ENCODE measurements around the gene OLFM1.

The OLFM1 gene

DNA sequence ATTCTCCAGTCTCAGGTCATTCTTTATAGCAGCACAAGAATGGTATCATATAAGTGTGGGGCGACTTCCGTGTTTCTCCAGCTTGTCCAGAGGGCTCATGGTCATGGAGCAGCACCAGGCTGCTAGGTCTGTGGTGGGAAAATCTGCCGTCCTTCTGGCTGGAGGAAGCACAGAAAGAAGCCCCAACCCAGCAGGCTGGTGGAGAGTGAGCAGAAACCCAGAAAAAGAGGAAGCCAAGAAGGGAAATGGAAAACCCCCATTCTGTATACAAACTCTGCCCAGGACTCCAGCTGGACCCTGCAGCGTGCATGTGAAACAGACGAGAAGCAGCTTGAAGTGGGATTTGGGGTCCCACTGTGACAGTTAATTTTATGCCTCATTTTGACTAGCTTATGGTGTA, 34.3 kb upstream of the OLFM1 start:
- H3K79me1 ChIP-seq (replicated peaks; ENCODE audit: low read length, poor library complexity, severe bottlenecking): no peaks in the 10 kb centered on the region
- H3K18ac ChIP-seq (ENCODE audit: low read depth in 1 of 2, low read length in 2 of 2): no peak overlapping the region
- H2BK15ac ChIP-seq (ENCODE audit: low read depth, poor library complexity, severe bottlenecking): no peak overlapping the region
- H3K9ac ChIP-seq (ENCODE audit: low read length): no peak overlapping the region
- no peak overlapping the region for H3K4ac ChIP-seq (ENCODE audit: low read depth in 1 of 2, low read length in 2 of 2)
- WGBS: 83% methylated on average over 5 of the region's 5 CpGs
- no peak overlapping the region for H3K27ac ChIP-seq (ENCODE audit: low read length, poor library complexity, severe bottlenecking)
- H3K23ac ChIP-seq (ENCODE audit: low read length in 2 of 2): no peak overlapping the region
- no peak for DNase-seq
- peaks cover 0 to 9% of the 10 kb centered on the region in 2 experiments for H3K27me3 ChIP-seq (ENCODE audit: control insufficient read depth in 1 of 2, insufficient read depth in 1 of 2, low read length in 2 of 2)
- no peak overlapping the region for H3K4me3 ChIP-seq (ENCODE audit: insufficient read depth in 1 of 2, low read depth in 1 of 2, low read length in 2 of 2)
- H2BK120ac ChIP-seq (ENCODE audit: low read depth, low read length): no peak overlapping the region
- H2BK5ac ChIP-seq (ENCODE audit: low read depth, low read length, poor library complexity, severe bottlenecking): no peak overlapping the region
- H3K4me2 ChIP-seq (ENCODE audit: low read length, poor library complexity, severe bottlenecking): no peak overlapping the region
- no peaks in the 10 kb centered on the region for H3K4me1 ChIP-seq (ENCODE audit: control insufficient read depth, insufficient read depth, low read depth, low read length)
- H2AK5ac ChIP-seq (ENCODE audit: low read length, severe bottlenecking): no peak overlapping the region
- no peak overlapping the region for H2AFZ ChIP-seq (ENCODE audit: low read depth, low read length)
- peaks cover 3% of the 10 kb centered on the region for H3K9me3 ChIP-seq (ENCODE audit: control insufficient read depth, low read length)
- H3K36me3 ChIP-seq (ENCODE audit: control insufficient read depth in 1 of 2, insufficient read depth in 2 of 2, low read depth in 1 of 2, low read length in 2 of 2): no peaks in the 10 kb centered on the region
- no peak overlapping the region for H4K91ac ChIP-seq (ENCODE audit: low read length)
- no peak overlapping the region for H2BK12ac ChIP-seq (ENCODE audit: low read length in 2 of 2)
- H4K8ac ChIP-seq (ENCODE audit: low read length): no peak overlapping the region
- no peak overlapping the region for H3K14ac ChIP-seq (ENCODE audit: low read length in 2 of 2)

- Histone ChIP-seq H3K9ac (ENCODE audit: low read length) (no peak overlapping the region), H3K36me3 (ENCODE audit: control insufficient read depth in 1 of 2, insufficient read depth in 2 of 2, low read depth in 1 of 2, low read length in 2 of 2) (no peaks in the 10 kb centered on the region), H2AFZ (ENCODE audit: low read depth, low read length) (no peak overlapping the region), H3K79me1 (replicated peaks; ENCODE audit: low read length, poor library complexity, severe bottlenecking) (no peaks in the 10 kb centered on the region), H3K27me3 (ENCODE audit: control insufficient read depth in 1 of 2, insufficient read depth in 1 of 2, low read length in 2 of 2) (peaks cover 0 to 9% of the 10 kb centered on the region in 2 experiments), H3K18ac (ENCODE audit: low read depth in 1 of 2, low read length in 2 of 2) (no peak overlapping the region), H4K91ac (ENCODE audit: low read length) (no peak overlapping the region), H2BK12ac (ENCODE audit: low read length in 2 of 2) (no peak overlapping the region), H2BK5ac (ENCODE audit: low read depth, low read length, poor library complexity, severe bottlenecking) (no peak overlapping the region), H2BK15ac (ENCODE audit: low read depth, poor library complexity, severe bottlenecking) (no peak overlapping the region), H3K4me3 (ENCODE audit: insufficient read depth in 1 of 2, low read depth in 1 of 2, low read length in 2 of 2) (no peak overlapping the region), H2AK5ac (ENCODE audit: low read length, severe bottlenecking) (no peak overlapping the region), H3K27ac (ENCODE audit: low read length, poor library complexity, severe bottlenecking) (no peak overlapping the region), H3K14ac (ENCODE audit: low read length in 2 of 2) (no peak overlapping the region), H3K23ac (ENCODE audit: low read length in 2 of 2) (no peak overlapping the region), H4K8ac (ENCODE audit: low read length) (no peak overlapping the region), H3K4me1 (ENCODE audit: control insufficient read depth, insufficient read depth, low read depth, low read length) (no peaks in the 10 kb centered on the region), H3K9me3 (ENCODE audit: control insufficient read depth, low read length) (peaks cover 3% of the 10 kb centered on the region), H3K4me2 (ENCODE audit: low read length, poor library complexity, severe bottlenecking) (no peak overlapping the region), H2BK120ac (ENCODE audit: low read depth, low read length) (no peak overlapping the region), H3K4ac (ENCODE audit: low read depth in 1 of 2, low read length in 2 of 2) (no peak overlapping the region)
- DNase-seq: no peak
- 84% methylated on average over 3 of the region's 3 CpGs for WGBS
These were observed 32.3 kb upstream of the OLFM1 start for GRCh38 chr9:135055181-135055580.

GRCh38 chr9:135056541-135056940, 30.9 kb upstream of the OLFM1 start:
- Histone ChIP-seq H3K27me3 (ENCODE audit: control insufficient read depth in 1 of 2, insufficient read depth in 1 of 2, low read length in 2 of 2) (peaks cover 0 to 19% of the 10 kb centered on the region in 2 experiments), H2BK15ac (ENCODE audit: low read depth, poor library complexity, severe bottlenecking) (no peak overlapping the region), H2BK5ac (ENCODE audit: low read depth, low read length, poor library complexity, severe bottlenecking) (no peak overlapping the region), H3K4ac (ENCODE audit: low read depth in 1 of 2, low read length in 2 of 2) (no peak overlapping the region), H2AFZ (ENCODE audit: low read depth, low read length) (no peak overlapping the region), H2BK120ac (ENCODE audit: low read depth, low read length) (no peak overlapping the region), H3K23ac (ENCODE audit: low read length in 2 of 2) (no peak overlapping the region), H3K14ac (ENCODE audit: low read length in 2 of 2) (no peak overlapping the region), H4K8ac (ENCODE audit: low read length) (no peak overlapping the region), H3K9me3 (ENCODE audit: control insufficient read depth, low read length) (peaks cover 3% of the 10 kb centered on the region), H3K9ac (ENCODE audit: low read length) (no peak overlapping the region), H3K4me3 (ENCODE audit: insufficient read depth in 1 of 2, low read depth in 1 of 2, low read length in 2 of 2) (no peak overlapping the region), H3K79me1 (replicated peaks; ENCODE audit: low read length, poor library complexity, severe bottlenecking) (no peaks in the 10 kb centered on the region), H3K36me3 (ENCODE audit: control insufficient read depth in 1 of 2, insufficient read depth in 2 of 2, low read depth in 1 of 2, low read length in 2 of 2) (no peaks in the 10 kb centered on the region), H3K4me2 (ENCODE audit: low read length, poor library complexity, severe bottlenecking) (no peak overlapping the region), H3K27ac (ENCODE audit: low read length, poor library complexity, severe bottlenecking) (no peak overlapping the region), H2BK12ac (ENCODE audit: low read length in 2 of 2) (no peak overlapping the region), H3K4me1 (ENCODE audit: control insufficient read depth, insufficient read depth, low read depth, low read length) (no peaks in the 10 kb centered on the region), H4K91ac (ENCODE audit: low read length) (no peak overlapping the region), H3K18ac (ENCODE audit: low read depth in 1 of 2, low read length in 2 of 2) (no peak overlapping the region), H2AK5ac (ENCODE audit: low read length, severe bottlenecking) (no peak overlapping the region)
- DNase-seq: no peak
- WGBS: no CpG with 5 or more reads among the region's 3 CpGs

DNA sequence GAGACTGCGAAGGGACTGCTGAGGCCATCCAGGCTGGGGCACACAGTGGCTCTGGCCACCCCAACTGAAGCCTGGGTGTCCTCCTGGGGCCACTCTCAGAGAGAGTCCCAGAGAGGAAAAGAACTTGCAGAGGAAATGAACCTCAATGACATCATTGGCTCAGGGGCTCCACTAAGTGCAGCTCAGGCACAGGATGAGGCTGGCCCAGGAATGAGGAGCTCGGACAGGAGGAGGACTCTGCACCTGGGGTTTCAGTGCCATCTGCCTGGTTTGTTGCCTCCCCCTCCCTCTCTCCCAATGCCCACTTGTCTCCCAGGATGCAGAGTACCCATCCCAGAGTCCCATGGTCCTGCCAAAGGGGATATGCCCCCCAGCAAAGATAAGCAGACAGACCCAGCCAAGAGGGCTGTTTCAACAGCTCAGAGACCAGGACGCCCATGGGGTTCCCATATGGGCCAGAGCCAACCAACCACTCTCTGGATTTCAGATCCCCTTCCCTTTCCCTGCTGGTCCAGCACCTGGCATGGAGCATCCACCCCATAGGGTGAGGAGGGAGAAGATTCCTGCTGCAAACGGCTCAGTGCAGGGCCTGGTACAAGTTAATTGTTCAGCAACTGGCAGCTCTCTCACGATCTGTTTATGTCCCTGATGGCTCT, 26.9 kb upstream of the OLFM1 start:
- no peaks in the 10 kb centered on the region for H3K36me3 ChIP-seq (ENCODE audit: control insufficient read depth in 1 of 2, insufficient read depth in 2 of 2, low read depth in 1 of 2, low read length in 2 of 2)
- no peak overlapping the region for H2BK120ac ChIP-seq (ENCODE audit: low read depth, low read length)
- no peaks in the 10 kb centered on the region for H3K9me3 ChIP-seq (ENCODE audit: control insufficient read depth, low read length)
- no peak overlapping the region for H3K27ac ChIP-seq (ENCODE audit: low read length, poor library complexity, severe bottlenecking)
- WGBS: 63% methylated on average over 4 of the region's 5 CpGs
- H2BK5ac ChIP-seq (ENCODE audit: low read depth, low read length, poor library complexity, severe bottlenecking): no peak overlapping the region
- no peak overlapping the region for H3K9ac ChIP-seq (ENCODE audit: low read length)
- no peak for DNase-seq
- H3K4me3 ChIP-seq (ENCODE audit: insufficient read depth in 1 of 2, low read depth in 1 of 2, low read length in 2 of 2): no peak overlapping the region
- H3K4me2 ChIP-seq (ENCODE audit: low read length, poor library complexity, severe bottlenecking): no peak overlapping the region
- no peak overlapping the region for H4K91ac ChIP-seq (ENCODE audit: low read length)
- H3K79me1 ChIP-seq (replicated peaks; ENCODE audit: low read length, poor library complexity, severe bottlenecking): no peaks in the 10 kb centered on the region
- H3K14ac ChIP-seq (ENCODE audit: low read length in 2 of 2): no peak overlapping the region
- no peaks in the 10 kb centered on the region for H3K4me1 ChIP-seq (ENCODE audit: control insufficient read depth, insufficient read depth, low read depth, low read length)
- no peak overlapping the region for H2AK5ac ChIP-seq (ENCODE audit: low read length, severe bottlenecking)
- H3K4ac ChIP-seq (ENCODE audit: low read depth in 1 of 2, low read length in 2 of 2): no peak overlapping the region
- H2AFZ ChIP-seq (ENCODE audit: low read depth, low read length): no peak overlapping the region
- no peak overlapping the region for H2BK12ac ChIP-seq (ENCODE audit: low read length in 2 of 2)
- no peak overlapping the region for H4K8ac ChIP-seq (ENCODE audit: low read length)
- no peak overlapping the region for H2BK15ac ChIP-seq (ENCODE audit: low read depth, poor library complexity, severe bottlenecking)
- H3K18ac ChIP-seq (ENCODE audit: low read depth in 1 of 2, low read length in 2 of 2): no peak overlapping the region
- H3K23ac ChIP-seq (ENCODE audit: low read length in 2 of 2): no peak overlapping the region
- H3K27me3 ChIP-seq (ENCODE audit: control insufficient read depth in 1 of 2, insufficient read depth in 1 of 2, low read length in 2 of 2): peaks cover 0 to 24% of the 10 kb centered on the region in 2 experiments

Measured in mesenchymal stem cell (in vitro differentiated cells and primary cell).